Testis (tissue), 2 donors: ENCODE measurements around the gene LRPAP1.
"Not testable (repeated sequence)": the region's sequence is repeated elsewhere in the genome, so short reads cannot be mapped to it uniquely, and the experiment has no call there.

Experiments used
- POLR2A ChIP-seq: fragments of 450-650 bp; IDR thresholded peaks from one replicate; pipeline ENCODE4 v1.6.1; 2017; ENCODE audit warnings: antibody characterized with exemption, mild to moderate bottlenecking, moderate library complexity
- TF ChIP-seq, protein P1 (sequence below), 3 experiments: fragments of 450-650 bp in 2 of 3; fragments of 200-600 bp in 1 of 3; sonication (generic) in 1 of 3; IDR thresholded peaks; one replicate each; pipeline ENCODE4 v1.5.1; 2016 to 2019; ENCODE audit warnings: antibody characterized with exemption in 3 of 3, mild to moderate bottlenecking in 2 of 3, moderate library complexity in 1 of 3

DNA sequence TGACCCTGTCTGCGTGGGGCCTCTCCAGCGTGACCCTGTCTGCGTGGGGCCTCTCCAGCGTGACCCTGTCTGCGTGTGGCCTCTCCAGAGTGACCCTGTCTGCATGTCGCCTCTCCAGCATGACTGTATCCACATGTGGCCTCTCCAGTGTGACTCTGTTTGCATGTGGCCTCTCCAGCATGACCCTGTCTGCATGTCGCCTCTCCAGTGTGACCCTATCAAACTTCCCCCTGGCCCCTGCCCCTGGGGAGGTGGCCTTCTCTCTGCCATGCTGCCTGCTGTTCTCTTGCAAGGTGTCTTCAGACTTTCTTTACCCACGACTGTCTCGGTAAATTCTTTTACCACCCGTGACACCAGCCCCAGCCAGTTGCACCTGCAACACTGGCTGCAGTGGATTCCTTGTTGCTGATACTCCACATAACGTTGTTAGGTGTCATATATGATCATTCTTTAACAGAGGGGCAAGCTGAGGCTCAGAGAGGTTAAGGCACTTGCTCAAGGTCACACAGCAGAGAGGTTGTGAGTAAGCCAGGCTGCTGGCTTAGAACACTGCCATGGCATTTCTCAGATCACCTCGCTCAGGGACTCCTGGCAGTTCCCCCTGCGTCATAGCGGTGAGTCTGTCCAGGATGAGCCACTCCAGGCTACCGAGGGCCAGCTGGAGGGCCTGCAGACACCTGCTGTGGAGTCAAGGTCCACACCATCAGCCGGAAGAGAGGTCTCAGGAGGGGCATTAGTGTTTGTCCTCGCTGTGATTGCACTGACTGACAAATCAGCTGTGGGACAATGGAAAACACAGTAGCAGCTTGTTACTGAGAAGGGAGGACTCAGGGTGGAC, 25.7 kb upstream of the LRPAP1 start:
- TF ChIP-seq, protein P1, sequence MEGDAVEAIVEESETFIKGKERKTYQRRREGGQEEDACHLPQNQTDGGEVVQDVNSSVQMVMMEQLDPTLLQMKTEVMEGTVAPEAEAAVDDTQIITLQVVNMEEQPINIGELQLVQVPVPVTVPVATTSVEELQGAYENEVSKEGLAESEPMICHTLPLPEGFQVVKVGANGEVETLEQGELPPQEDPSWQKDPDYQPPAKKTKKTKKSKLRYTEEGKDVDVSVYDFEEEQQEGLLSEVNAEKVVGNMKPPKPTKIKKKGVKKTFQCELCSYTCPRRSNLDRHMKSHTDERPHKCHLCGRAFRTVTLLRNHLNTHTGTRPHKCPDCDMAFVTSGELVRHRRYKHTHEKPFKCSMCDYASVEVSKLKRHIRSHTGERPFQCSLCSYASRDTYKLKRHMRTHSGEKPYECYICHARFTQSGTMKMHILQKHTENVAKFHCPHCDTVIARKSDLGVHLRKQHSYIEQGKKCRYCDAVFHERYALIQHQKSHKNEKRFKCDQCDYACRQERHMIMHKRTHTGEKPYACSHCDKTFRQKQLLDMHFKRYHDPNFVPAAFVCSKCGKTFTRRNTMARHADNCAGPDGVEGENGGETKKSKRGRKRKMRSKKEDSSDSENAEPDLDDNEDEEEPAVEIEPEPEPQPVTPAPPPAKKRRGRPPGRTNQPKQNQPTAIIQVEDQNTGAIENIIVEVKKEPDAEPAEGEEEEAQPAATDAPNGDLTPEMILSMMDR (IDR thresholded peaks at IDR 0.05), result not testable (repeated sequence)
- not testable (repeated sequence) for TF ChIP-seq POLR2A
